HepG2 (cell line): ENCODE measurements around the gene KRTAP5-2. TPM values are rescaled to one million over a fixed set of nuclear protein-coding genes. Genes with fewer than 3 reads are reported as not detected.

Experiments
- ATAC-seq: fragments of 200-7000 bp; cut with Tn5 transposase; 3 replicates; pipeline ENCODE4 v1.9.1; 2020; ENCODE audit warnings: mild to moderate bottlenecking, moderate library complexity
- BruUV-seq: library from RNA; stranded (reverse); fragments of 400-500 nt; replicated peaks from 2 replicates; lab custom pipeline; 2021; lab: Mats Ljungman, UMichigan
- CTCF ChIA-PET: fragments of 300-600 bp; formaldehyde crosslinking; extraction: SDS; loops from one replicate; lab custom pipeline; 2021; ENCODE audit warnings: low total read pairs, inconsistent platforms, low intra/inter-chr PET ratio; lab: Yijun Ruan, JAX
- POLR2A ChIA-PET: fragments of 350-600 bp; sonication (Branson Sonifier 250); formaldehyde crosslinking; loops from one replicate; lab custom pipeline; 2020; ENCODE audit warnings: antibody characterized with exemption, inconsistent platforms; lab: Yijun Ruan, JAX
- DNase-seq: peaks from one replicate; pipeline ENCODE4 v3.0.0-alpha.2; 2015; ENCODE audit warnings: low spot score
- FAIRE-seq: peaks from 3 replicates; lab custom pipeline; 2011; peaks lifted over from hg19 to GRCh38; lab: Jason Lieb, UNC
- H2AFZ ChIP-seq: one replicate; pipeline ENCODE4 v1.6.1; 2011; ENCODE audit warnings: low read length, inconsistent platforms
- H3K27ac ChIP-seq: fragments of 300-600 bp; 3 replicates; pipeline ENCODE4 v1.8.0; 2011; ENCODE audit warnings: mixed run types, mild to moderate bottlenecking, mixed read lengths, low read length, inconsistent platforms; ENCODE audit not compliant: insufficient read depth; ENCODE audit errors: extremely low read length
- H3K27me3 ChIP-seq, 2 experiments: fragments of 200-600 bp in 1 of 2; 2 replicates in 1 of 2; 3 replicates in 1 of 2; pipeline versions ENCODE4 v1.6.0 to v1.8.0; 2011; ENCODE audit warnings: low read length in 2 of 2, mild to moderate bottlenecking in 2 of 2, moderate library complexity in 2 of 2, inconsistent platforms in 1 of 2; ENCODE audit not compliant: insufficient read depth in 2 of 2, control insufficient read depth in 1 of 2
- H3K36me3 ChIP-seq, 2 experiments: fragments of 200-600 bp in 1 of 2; replicated peaks in 1 of 2; 2 replicates in 1 of 2; 3 replicates in 1 of 2; pipeline versions ENCODE4 v1.5.1 to v1.8.0; 2011; ENCODE audit warnings: low read length in 2 of 2, inconsistent platforms in 1 of 2; ENCODE audit not compliant: insufficient read depth in 2 of 2, control insufficient read depth in 1 of 2
- H3K4me1 ChIP-seq: 2 replicates; pipeline ENCODE4 v1.5.1; 2012; ENCODE audit warnings: low read length, inconsistent platforms; ENCODE audit not compliant: insufficient read depth
- H3K4me2 ChIP-seq: 2 replicates; pipeline ENCODE4 v1.6.0; 2011; ENCODE audit warnings: low read depth, low read length, inconsistent platforms
- H3K4me3 ChIP-seq, 3 experiments: fragments of 200-600 bp in 1 of 3; sonication (generic), shearing (Covaris generic) in 1 of 3; replicated peaks in 1 of 3; 2 replicates each; pipeline ENCODE4 v1.5.1; 2011 to 2016; ENCODE audit warnings: low read length in 3 of 3, inconsistent platforms in 2 of 3, low read depth in 2 of 3, mild to moderate bottlenecking in 2 of 3, control low read depth in 1 of 3, mixed read lengths in 1 of 3; ENCODE audit not compliant: insufficient read depth in 1 of 3
- H3K79me2 ChIP-seq: one replicate; pipeline ENCODE4 v1.6.1; 2011; ENCODE audit warnings: low read length, inconsistent platforms; ENCODE audit not compliant: insufficient read depth
- H3K9ac ChIP-seq: 2 replicates; pipeline ENCODE4 v1.6.0; 2011; ENCODE audit warnings: mild to moderate bottlenecking, low read depth, low read length, inconsistent platforms; ENCODE audit not compliant: insufficient read depth
- H3K9me3 ChIP-seq: 2 replicates; pipeline ENCODE4 v1.5.1; 2012; ENCODE audit warnings: mild to moderate bottlenecking, low read length
- H4K20me1 ChIP-seq: 2 replicates; pipeline ENCODE4 v1.6.0; 2011; ENCODE audit warnings: inconsistent platforms, mild to moderate bottlenecking, low read length, moderate library complexity; ENCODE audit not compliant: insufficient read depth
- BRD4 ChIP-seq: sonication (generic); formaldehyde crosslinking; IDR thresholded peaks from 2 replicates; pipeline ENCODE4 v1.4.0; 2020; ENCODE audit warnings: missing genetic modification reagents
- ELF3 ChIP-seq: IDR thresholded peaks from 2 replicates; pipeline ENCODE4 v1.6.1; 2016; ENCODE audit warnings: missing genetic modification reagents, missing compliant biosample characterization
- GFI1 ChIP-seq: sonication (generic); formaldehyde crosslinking; IDR thresholded peaks from 2 replicates; pipeline ENCODE4 v1.5.0; 2020; ENCODE audit warnings: missing genetic modification reagents, mild to moderate bottlenecking, borderline replicate concordance
- HNF4G ChIP-seq, 2 experiments: sonication (generic) in 1 of 2; formaldehyde crosslinking in 1 of 2; IDR thresholded peaks; 2 replicates each; pipeline versions ENCODE4 v1.4.0 to v1.6.1; 2011 to 2020; ENCODE audit warnings: borderline replicate concordance in 2 of 2, low read depth in 2 of 2, mild to moderate bottlenecking in 2 of 2, low read length in 1 of 2, missing genetic modification reagents in 1 of 2, moderate library complexity in 1 of 2
- NONO ChIP-seq, 2 experiments: fragments of 450-650 bp in 1 of 2; sonication (generic) in 1 of 2; formaldehyde crosslinking in 1 of 2; IDR thresholded peaks in 1 of 2; conservative IDR thresholded peaks in 1 of 2; 2 replicates each; pipeline versions ENCODE4 v1.6.1 to v1.8.0; 2017 to 2022; ENCODE audit warnings: mild to moderate bottlenecking in 1 of 2, missing genetic modification reagents in 1 of 2, moderate library complexity in 1 of 2
- PBX3 ChIP-seq: sonication (generic); formaldehyde crosslinking; IDR thresholded peaks from 2 replicates; pipeline ENCODE4 v1.8.1; 2023; ENCODE audit warnings: missing genetic modification reagents, inconsistent platforms, borderline replicate concordance
- PHB2 ChIP-seq: fragments of 450-650 bp; IDR thresholded peaks from 2 replicates; pipeline ENCODE4 v1.6.1; 2018; ENCODE audit not compliant: partially characterized antibody
- PTBP1 ChIP-seq: fragments of 200-400 bp; formaldehyde crosslinking; IDR thresholded peaks from 2 replicates; pipeline ENCODE4 v1.6.1; 2018; ENCODE audit warnings: low read length, low read depth; ENCODE audit not compliant: poor library complexity, severe bottlenecking
- SP5 ChIP-seq: IDR thresholded peaks from 2 replicates; pipeline ENCODE4 v1.6.1; 2016; ENCODE audit warnings: low read depth, borderline replicate concordance
- STAG1 ChIP-seq: sonication (generic); formaldehyde crosslinking; IDR thresholded peaks from 2 replicates; pipeline ENCODE4 v1.4.0; 2020; ENCODE audit warnings: missing genetic modification reagents
- ZFP82 ChIP-seq: sonication (generic); formaldehyde crosslinking; IDR thresholded peaks from 2 replicates; pipeline ENCODE4 v1.5.1; 2020; ENCODE audit warnings: mild to moderate bottlenecking, missing genetic modification reagents, borderline replicate concordance
- ZFY ChIP-seq: sonication (generic); formaldehyde crosslinking; IDR thresholded peaks from 2 replicates; pipeline ENCODE4 v1.4.0; 2020; ENCODE audit warnings: missing genetic modification reagents
- ZNF20 ChIP-seq: sonication (generic); formaldehyde crosslinking; IDR thresholded peaks from 2 replicates; pipeline ENCODE4 v1.4.0; 2020; ENCODE audit warnings: mild to moderate bottlenecking, moderate library complexity, missing genetic modification reagents
- ZNF441 ChIP-seq: sonication (generic); formaldehyde crosslinking; IDR thresholded peaks from 2 replicates; pipeline ENCODE4 v1.7.0; 2021; ENCODE audit warnings: missing genetic modification reagents, borderline replicate concordance
- WGBS: methylation state at CpG from one replicate; pipeline ENCODE4 v1.1.6; 2017; ENCODE audit warnings: low lambda C conversion rate; 5-methylcytosine and 5-hydroxymethylcytosine counted together
- in situ Hi-C: cut with HindIII; loops from 2 replicates; pipeline ENCODE4 v1.10.0; 2017; ENCODE audit warnings: low pct_unique_long_range_greater_than_20kb; ENCODE audit not compliant: extremely low pct_ligation_motif_present
- intact Hi-C: fragments of 100-400 bp; cut with micrococcal nuclease; formaldehyde crosslinking; loops from one replicate; pipeline ENCODE4 v1.10.0; 2022; ENCODE audit not compliant: unreplicated experiment
- polyA plus RNA-seq, 8 experiments: library from polyadenylated mRNA; depleted of rRNA in 3 of 8; stranded (reverse) in 7 of 8; unstranded in 1 of 8; fragments of >200 nt; fragmentation: Illumina TruSeq in 4 of 8; extraction: Trizol in 4 of 8; gene quantifications; 2 replicates each; pipeline versions ENCODE4 v1.2.1 to v1.2.3, GENCODE V29; 2011 to 2016; ENCODE audit warnings: low read depth in 4 of 8, missing spikeins in 1 of 8, mixed read lengths in 1 of 8; ENCODE audit not compliant: insufficient read depth in 1 of 8
- total RNA-seq, 5 experiments: library from RNA; depleted of rRNA; stranded (reverse); fragments of >200 nt; fragmentation: Illumina TruSeq; extraction: Trizol; gene quantifications; 2 replicates each; pipeline ENCODE4 v1.2.3, GENCODE V29; 2016; ENCODE audit warnings: low read depth in 1 of 5
- TF ChIP-seq, protein P1 (sequence below): sonication (generic); formaldehyde crosslinking; conservative IDR thresholded peaks from 2 replicates; pipeline ENCODE4 v1.8.0; 2022; ENCODE audit warnings: low read depth, missing genetic modification reagents
- TF ChIP-seq, protein P2 (sequence below): sonication (generic); formaldehyde crosslinking; IDR thresholded peaks from 2 replicates; pipeline ENCODE4 v1.4.0; 2020; ENCODE audit warnings: missing genetic modification reagents, borderline replicate concordance

KRTAP5-2 gene
- total and polyA plus RNA-seq, 2 of the 13 experiments (the other 11 are each of a cell fraction or from before 2014, with no cell fraction given): not detected

- peak; percentile 46 for DNase-seq
- POLR2A ChIA-PET: no interaction called here
- Histone ChIP-seq H3K4me3 (peak within 1 kb of the TSS; percentile 65 to 78 (median 72); a peak in 5 of 6 replicates), H3K36me3 (no peaks in the 10 kb centered on the region), H3K9me3 (no peaks in the 10 kb centered on the region), H3K9ac (peak within 1 kb of the TSS; percentile 84; the same call in 1 of the 2 replicates), H3K27ac (no peak within 1 kb of the TSS), H3K4me2 (peak within 1 kb of the TSS; percentile 93), H3K4me1 (peaks cover 41% of the 10 kb centered on the region), H3K79me2 (no peaks in the 10 kb centered on the region), H2AFZ (no peak within 1 kb of the TSS), H4K20me1 (peaks cover 31% of the 10 kb centered on the region; the same call in 1 of the 2 replicates), H3K27me3 (peaks cover 1 to 17% of the 10 kb centered on the region in 2 experiments; a peak in 3 of 5 replicates)
- BruUV-seq: no TSS peak
- intact Hi-C loops (no loop called here), in situ Hi-C loops (no loop called here)
- FAIRE-seq: no peak
- CTCF ChIA-PET: no interaction called here
- ATAC-seq: peak; percentile 5
- WGBS: 0% methylated on average over 5 of the region's 124 CpGs
- TF ChIP-seq PBX3 (no peak), PHB2 (no peak), ZFY (CRISPR knock-in tag) (peak; percentile 20; the same call in 1 of the 2 replicates), BRD4 (CRISPR knock-in tag) (no peak), ZNF20 (CRISPR knock-in tag) (no peak), NONO (IDR thresholded peaks at IDR 0.05) (no peak), NONO (CRISPR knock-in tag; conservative IDR thresholded peaks at IDR 0.05) (0 out of 2 replicates have a peak, but pooled peaks have one; percentile 50), STAG1 (CRISPR knock-in tag) (no peak), PTBP1 (peak; percentile 88), ELF3 (no peak), SP5 (CRISPR knock-in tag) (0 out of 2 replicates have a peak, but pooled peaks have one; percentile 9), ZNF441 (CRISPR knock-in tag) (no peak), HNF4G (IDR thresholded peaks at IDR 0.05; ENCODE audit: borderline replicate concordance, low read depth, low read length) (peak; percentile 21; the same call in 1 of the 2 replicates), HNF4G (CRISPR knock-in tag; IDR thresholded peaks at IDR 0.05; ENCODE audit: borderline replicate concordance, low read depth) (0 out of 2 replicates have a peak, but pooled peaks have one; percentile 48), ZFP82 (0 out of 2 replicates have a peak, but pooled peaks have one; percentile 63), GFI1 (CRISPR knock-in tag) (no peak)
- TF ChIP-seq, protein P1, sequence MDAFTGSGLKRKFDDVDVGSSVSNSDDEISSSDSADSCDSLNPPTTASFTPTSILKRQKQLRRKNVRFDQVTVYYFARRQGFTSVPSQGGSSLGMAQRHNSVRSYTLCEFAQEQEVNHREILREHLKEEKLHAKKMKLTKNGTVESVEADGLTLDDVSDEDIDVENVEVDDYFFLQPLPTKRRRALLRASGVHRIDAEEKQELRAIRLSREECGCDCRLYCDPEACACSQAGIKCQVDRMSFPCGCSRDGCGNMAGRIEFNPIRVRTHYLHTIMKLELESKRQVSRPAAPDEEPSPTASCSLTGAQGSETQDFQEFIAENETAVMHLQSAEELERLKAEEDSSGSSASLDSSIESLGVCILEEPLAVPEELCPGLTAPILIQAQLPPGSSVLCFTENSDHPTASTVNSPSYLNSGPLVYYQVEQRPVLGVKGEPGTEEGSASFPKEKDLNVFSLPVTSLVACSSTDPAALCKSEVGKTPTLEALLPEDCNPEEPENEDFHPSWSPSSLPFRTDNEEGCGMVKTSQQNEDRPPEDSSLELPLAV (CRISPR knock-in tag): no peak
- TF ChIP-seq, protein P2, sequence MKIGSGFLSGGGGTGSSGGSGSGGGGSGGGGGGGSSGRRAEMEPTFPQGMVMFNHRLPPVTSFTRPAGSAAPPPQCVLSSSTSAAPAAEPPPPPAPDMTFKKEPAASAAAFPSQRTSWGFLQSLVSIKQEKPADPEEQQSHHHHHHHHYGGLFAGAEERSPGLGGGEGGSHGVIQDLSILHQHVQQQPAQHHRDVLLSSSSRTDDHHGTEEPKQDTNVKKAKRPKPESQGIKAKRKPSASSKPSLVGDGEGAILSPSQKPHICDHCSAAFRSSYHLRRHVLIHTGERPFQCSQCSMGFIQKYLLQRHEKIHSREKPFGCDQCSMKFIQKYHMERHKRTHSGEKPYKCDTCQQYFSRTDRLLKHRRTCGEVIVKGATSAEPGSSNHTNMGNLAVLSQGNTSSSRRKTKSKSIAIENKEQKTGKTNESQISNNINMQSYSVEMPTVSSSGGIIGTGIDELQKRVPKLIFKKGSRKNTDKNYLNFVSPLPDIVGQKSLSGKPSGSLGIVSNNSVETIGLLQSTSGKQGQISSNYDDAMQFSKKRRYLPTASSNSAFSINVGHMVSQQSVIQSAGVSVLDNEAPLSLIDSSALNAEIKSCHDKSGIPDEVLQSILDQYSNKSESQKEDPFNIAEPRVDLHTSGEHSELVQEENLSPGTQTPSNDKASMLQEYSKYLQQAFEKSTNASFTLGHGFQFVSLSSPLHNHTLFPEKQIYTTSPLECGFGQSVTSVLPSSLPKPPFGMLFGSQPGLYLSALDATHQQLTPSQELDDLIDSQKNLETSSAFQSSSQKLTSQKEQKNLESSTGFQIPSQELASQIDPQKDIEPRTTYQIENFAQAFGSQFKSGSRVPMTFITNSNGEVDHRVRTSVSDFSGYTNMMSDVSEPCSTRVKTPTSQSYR: 0 out of 2 replicates have a peak, but pooled peaks have one; percentile 13
Observed at GRCh38 chr11:1572197-1573076, 25.7 kb downstream of the KRTAP5-2 start, which contains the start of gene DUSP8. Gene DUSP8, minus strand, starts transcription at chr11:1572271. Its CDS starts 6,445 bp downstream, at chr11:1565826.
